GM19455 (cell line): Measurements from ENCODE around the gene SPIC.

Experiments
- ATAC-seq: cut with Tn5 transposase; IDR thresholded peaks from one replicate; pipeline ENCODE4 v1.9.1; 2021; ENCODE audit not compliant: unreplicated experiment

SPIC gene

GRCh38 chr12:101527682-101528081, 52.5 kb downstream of the SPIC start:
- ATAC-seq: no peak

GRCh38 chr12:101536069-101536674, 61.0 kb downstream of the SPIC start:
- no peak for ATAC-seq
